ENCODE data around the gene ERFL. TPM values are rescaled to one million over a fixed set of nuclear protein-coding genes. Genes with fewer than 3 reads are reported as not detected.

Gene ERFL
- total RNA-seq, 1 donor from 2014 or later = 0.67 TPM

- peak overlapping the region; percentile 90 for H3K4me3 Mint-ChIP-seq
- H3K27ac Mint-ChIP-seq = peak overlapping the region; percentile 95
- TF ChIP-seq CTCF (IDR thresholded peaks at IDR 0.05; ENCODE audit: unreplicated experiment) = no peak
- peaks cover 29% of the 10 kb centered on the region for H3K4me1 Mint-ChIP-seq
- H3K36me3 Mint-ChIP-seq = peaks cover 34% of the 10 kb centered on the region
- H3K9me3 Mint-ChIP-seq = no peaks in the 10 kb centered on the region
- no peak for DNase-seq (ENCODE audit: low spot score in 2 of 2, unreplicated experiment in 2 of 2)
- peaks cover 13% of the 10 kb centered on the region for H3K27me3 Mint-ChIP-seq (ENCODE audit: low read depth)
Measured at GRCh38 chr19:41860419-41861115, 67.7 kb downstream of the ERFL start.

- H3K9me3 Mint-ChIP-seq = no peaks in the 10 kb centered on the region
- peak within 1 kb of the TSS; percentile 99 for H3K27ac Mint-ChIP-seq
- TF ChIP-seq CTCF (IDR thresholded peaks at IDR 0.05; ENCODE audit: unreplicated experiment) = peak; percentile 66
- H3K4me3 Mint-ChIP-seq = peak within 1 kb of the TSS; percentile 90
- peaks cover 32% of the 10 kb centered on the region for H3K36me3 Mint-ChIP-seq
- peaks cover 29% of the 10 kb centered on the region for H3K4me1 Mint-ChIP-seq
- peak; percentile 93 to 98 for DNase-seq (ENCODE audit: low spot score in 2 of 2, unreplicated experiment in 2 of 2)
- peaks cover 19% of the 10 kb centered on the region for H3K27me3 Mint-ChIP-seq (ENCODE audit: low read depth)
Measured at GRCh38 chr19:41859618-41860418, 68.4 kb downstream of the ERFL start, which contains the start of gene RPS19. Gene RPS19, plus strand, starts transcription at chr19:41860255. Its CDS starts 520 bp downstream, at chr19:41860775.

GRCh38 chr19:41859213-41859617, 69.0 kb downstream of the ERFL start:
- H3K4me1 Mint-ChIP-seq = peaks cover 29% of the 10 kb centered on the region

More at GRCh38 chr19:41859213-41859617, 69.0 kb downstream of the ERFL start:
- peaks cover 25% of the 10 kb centered on the region for H3K27me3 Mint-ChIP-seq (ENCODE audit: low read depth)
- no peak for TF ChIP-seq CTCF (IDR thresholded peaks at IDR 0.05; ENCODE audit: unreplicated experiment)
- H3K9me3 Mint-ChIP-seq = no peaks in the 10 kb centered on the region
- DNase-seq (ENCODE audit: low spot score in 2 of 2, unreplicated experiment in 2 of 2) = no peak
- H3K27ac Mint-ChIP-seq = peak overlapping the region; percentile 99
- peak overlapping the region; percentile 90 for H3K4me3 Mint-ChIP-seq
- H3K36me3 Mint-ChIP-seq = peaks cover 26% of the 10 kb centered on the region

Small RNA genes lying within 50 kb of the gene (microRNA-seq; reads per million reads assigned to microRNA genes)
- gene MIR6797 = not detected

Other genes with a start within 250 kb of the ERFL start
- not detected in 3 replicates for gene CEACAM7, start 240.2 kb downstream of the ERFL start, total RNA-seq
- gene CEACAM5, start 219.8 kb downstream of the ERFL start, total RNA-seq = not detected in 3 replicates
- not detected in 3 replicates for gene CEACAM6, start 172.9 kb downstream of the ERFL start, total RNA-seq
- not detected in 3 replicates for gene CEACAM3, start 131.9 kb downstream of the ERFL start, total RNA-seq
- gene LYPD4, start 83.8 kb downstream of the ERFL start, total RNA-seq = not detected in 3 replicates
- gene DMRTC2, start 83.4 kb downstream of the ERFL start, total RNA-seq = not detected in 3 replicates
- 2,197 to 2,288 TPM (median 2,263 TPM) in 3 replicates for gene RPS19, start 68.2 kb downstream of the ERFL start, total RNA-seq
- 0.43 to 0.62 TPM (median 0.58 TPM) in 3 replicates for gene CD79A, start 51.2 kb downstream of the ERFL start, total RNA-seq
- gene ARHGEF1, start 45.3 kb downstream of the ERFL start, total RNA-seq = 78.8 to 83.9 TPM (median 82.4 TPM) in 3 replicates
- 99.7 to 104 TPM (median 102 TPM) in 3 replicates for gene RABAC1, start 30.9 kb upstream of the ERFL start, total RNA-seq
- gene ATP1A3, start 65.8 kb upstream of the ERFL start, total RNA-seq = 0.45 TPM in 1 of 3 replicates, not detected in the others
- gene GRIK5, start 141.8 kb upstream of the ERFL start, total RNA-seq = 38.3 to 39.9 TPM (median 39.2 TPM) in 3 replicates
- 20.8 to 21.9 TPM (median 21.3 TPM) in 3 replicates for gene ZNF574, start 147.7 kb upstream of the ERFL start, total RNA-seq
- 0.65 to 0.93 TPM (median 0.66 TPM) in 3 replicates for gene POU2F2, start 204.0 kb upstream of the ERFL start, total RNA-seq

Data from mesothelial cell of epicardium (in vitro differentiated cells).